H9 (cell line): Measurements from ENCODE around the gene PATL1. TPM values are rescaled to one million over a fixed set of nuclear protein-coding genes. Genes with fewer than 3 reads are reported as not detected.

Experiments
- DNase-seq: peaks from one replicate; pipeline ENCODE4 v3.0.0-alpha.2; 2017
- H2AFZ ChIP-seq: one replicate; pipeline ENCODE4 v1.6.1; 2013; ENCODE audit warnings: mild to moderate bottlenecking, low read length, control low read depth, moderate library complexity
- H2AK5ac ChIP-seq: 2 replicates; pipeline ENCODE4 v1.6.1; 2013; ENCODE audit warnings: low read length, control low read depth, mixed read lengths; ENCODE audit not compliant: insufficient read length
- H2BK120ac ChIP-seq: one replicate; pipeline ENCODE4 v1.6.1; 2013; ENCODE audit warnings: low read depth, mild to moderate bottlenecking, low read length, control low read depth, inconsistent platforms; ENCODE audit not compliant: poor library complexity, severe bottlenecking
- H2BK12ac ChIP-seq: 2 replicates; pipeline ENCODE4 v1.6.1; 2013; ENCODE audit warnings: low read length, control low read depth, mixed read lengths, low read depth; ENCODE audit not compliant: insufficient read length
- H2BK15ac ChIP-seq: 2 replicates; pipeline ENCODE4 v1.6.1; 2013; ENCODE audit warnings: low read depth, low read length, control low read depth
- H2BK20ac ChIP-seq: one replicate; pipeline ENCODE4 v1.6.1; 2013; ENCODE audit warnings: low read depth, mild to moderate bottlenecking, low read length, control low read depth, inconsistent platforms; ENCODE audit not compliant: poor library complexity, severe bottlenecking
- H2BK5ac ChIP-seq: 2 replicates; pipeline ENCODE4 v1.6.1; 2013; ENCODE audit warnings: low read length, control low read depth, mixed read lengths; ENCODE audit not compliant: insufficient read length
- H3K14ac ChIP-seq: 2 replicates; pipeline ENCODE4 v1.6.1; 2013; ENCODE audit warnings: low read length, control low read depth; ENCODE audit not compliant: insufficient read depth
- H3K18ac ChIP-seq: 2 replicates; pipeline ENCODE4 v1.6.1; 2013; ENCODE audit warnings: low read depth, mild to moderate bottlenecking, mixed read lengths, low read length, control low read depth; ENCODE audit not compliant: insufficient read length
- H3K23ac ChIP-seq: 2 replicates; pipeline ENCODE4 v1.6.1; 2013; ENCODE audit warnings: low read length, control low read depth, mixed read lengths, low read depth; ENCODE audit not compliant: insufficient read length
- H3K23me2 ChIP-seq: 2 replicates; pipeline ENCODE4 v1.6.1; 2013; ENCODE audit warnings: low read depth, mild to moderate bottlenecking, mixed read lengths, low read length, control low read depth; ENCODE audit not compliant: insufficient read length, poor library complexity, severe bottlenecking
- H3K27ac ChIP-seq: 2 replicates; pipeline ENCODE4 v1.5.1; 2013; ENCODE audit warnings: low read length, control low read depth, mixed read lengths, low read depth; ENCODE audit not compliant: insufficient read length
- H3K27me3 ChIP-seq: 2 replicates; pipeline ENCODE4 v1.6.1; 2013; ENCODE audit warnings: low read length, control low read depth, inconsistent platforms; ENCODE audit not compliant: insufficient read depth
- H3K4ac ChIP-seq: 2 replicates; pipeline ENCODE4 v1.6.1; 2013; ENCODE audit warnings: low read depth, mild to moderate bottlenecking, control low read depth, inconsistent platforms, low read length, moderate library complexity
- H3K4me1 ChIP-seq: 2 replicates; pipeline ENCODE4 v1.6.1; 2013; ENCODE audit warnings: low read length, control low read depth, inconsistent platforms; ENCODE audit not compliant: insufficient read depth
- H3K4me2 ChIP-seq: 2 replicates; pipeline ENCODE4 v1.6.1; 2013; ENCODE audit warnings: low read length, control low read depth, mixed read lengths; ENCODE audit not compliant: insufficient read length, insufficient read depth
- H3K56ac ChIP-seq: 2 replicates; pipeline ENCODE4 v1.6.1; 2013; ENCODE audit warnings: low read depth, mild to moderate bottlenecking, mixed read lengths, low read length, control low read depth; ENCODE audit not compliant: insufficient read length
- H3K79me1 ChIP-seq: 2 replicates; pipeline ENCODE4 v1.6.1; 2013; ENCODE audit warnings: low read depth, mild to moderate bottlenecking, moderate library complexity, low read length, control low read depth, inconsistent platforms; ENCODE audit not compliant: insufficient read depth, poor library complexity, severe bottlenecking
- H3K79me2 ChIP-seq: 2 replicates; pipeline ENCODE4 v1.6.1; 2013; ENCODE audit warnings: low read length, control low read depth, inconsistent platforms; ENCODE audit not compliant: insufficient read depth
- H3K9ac ChIP-seq: 2 replicates; pipeline ENCODE4 v1.6.1; 2013; ENCODE audit warnings: low read length, control low read depth, mixed read lengths; ENCODE audit not compliant: insufficient read length; ENCODE audit errors: extremely low read depth
- H3K9me3 ChIP-seq: one replicate; pipeline ENCODE4 v1.6.1; 2013; ENCODE audit warnings: low read depth, low read length, inconsistent platforms; ENCODE audit not compliant: control insufficient read depth
- H3T11ph ChIP-seq: one replicate; pipeline ENCODE4 v1.6.1; 2013; ENCODE audit warnings: mild to moderate bottlenecking, low read length, control low read depth, inconsistent platforms
- H4K20me1 ChIP-seq: one replicate; pipeline ENCODE4 v1.6.1; 2013; ENCODE audit not compliant: control insufficient read depth, insufficient read length, insufficient read depth
- H4K5ac ChIP-seq: 2 replicates; pipeline ENCODE4 v1.6.1; 2013; ENCODE audit warnings: low read depth, mild to moderate bottlenecking, mixed read lengths, low read length, control low read depth; ENCODE audit not compliant: insufficient read length
- H4K8ac ChIP-seq: replicated peaks from 2 replicates; pipeline ENCODE4 v1.6.1; 2013; ENCODE audit warnings: low read length, control low read depth, mixed read lengths, low read depth; ENCODE audit not compliant: insufficient read length
- H4K91ac ChIP-seq: 2 replicates; pipeline ENCODE4 v1.6.1; 2013; ENCODE audit warnings: low read depth, mild to moderate bottlenecking, moderate library complexity, mixed read lengths, low read length, control low read depth; ENCODE audit not compliant: insufficient read length
- H3K27ac Mint-ChIP-seq, 3 experiments: 2 replicates in 2 of 3; 3 replicates in 1 of 3; pipeline ENCODE4 v1.8.0; 2020 to 2021; ENCODE audit warnings: mixed read lengths in 3 of 3, mild to moderate bottlenecking in 1 of 3, moderate library complexity in 1 of 3
- H3K27me3 Mint-ChIP-seq: 2 replicates; pipeline ENCODE4 v1.8.0; 2021; ENCODE audit warnings: low read depth, mild to moderate bottlenecking, moderate library complexity, mixed read lengths
- H3K36me3 Mint-ChIP-seq, 3 experiments: 2 replicates in 2 of 3; 3 replicates in 1 of 3; pipeline ENCODE4 v1.8.0; 2020 to 2021; ENCODE audit warnings: low read depth in 3 of 3, mixed read lengths in 3 of 3; ENCODE audit not compliant: insufficient read depth in 1 of 3
- H3K4me1 Mint-ChIP-seq, 2 experiments: 2 replicates each; pipeline ENCODE4 v1.8.0; 2020; ENCODE audit warnings: mixed read lengths in 2 of 2
- H3K4me3 Mint-ChIP-seq, 2 experiments: 2 replicates in 1 of 2; 3 replicates in 1 of 2; pipeline ENCODE4 v1.8.0; 2020 to 2021; ENCODE audit warnings: mild to moderate bottlenecking in 2 of 2, mixed read lengths in 2 of 2, moderate library complexity in 1 of 2
- H3K9me3 Mint-ChIP-seq, 2 experiments: 2 replicates in 1 of 2; 3 replicates in 1 of 2; pipeline ENCODE4 v1.8.0; 2020; ENCODE audit warnings: mild to moderate bottlenecking in 2 of 2, mixed read lengths in 2 of 2, moderate library complexity in 1 of 2
- CTCF ChIP-seq: fragments of 200-600 bp; sonication (generic); conservative IDR thresholded peaks from 3 replicates; pipeline ENCODE4 v1.8.0; 2021; ENCODE audit warnings: antibody characterized with exemption, mild to moderate bottlenecking
- WGBS: extraction: QIAGEN DNeasy Blood & Tissue Kit; methylation state at CpG from one replicate; pipeline ENCODE4 v1.1.7; 2013; ENCODE audit warnings: missing lambda C conversion rate, low lambda C conversion rate, mixed read lengths; ENCODE audit not compliant: insufficient read length; ENCODE audit errors: extremely low coverage; 5-methylcytosine and 5-hydroxymethylcytosine counted together
- total RNA-seq: library from RNA; stranded (reverse); gene quantifications from 2 replicates; pipeline ENCODE4 v1.2.1, GENCODE V29; 2021

Gene PATL1
- total RNA-seq, 1 experiment from 2014 or later, result 31.4 TPM

- H3K4me1 ChIP-seq, result no peaks in the 10 kb centered on the region
- no peak overlapping the region for H4K5ac ChIP-seq
- H3K9me3 ChIP-seq, result no peaks in the 10 kb centered on the region
- no peak overlapping the region for H2AK5ac ChIP-seq
- no peak overlapping the region for H3K9ac ChIP-seq
- Mint-ChIP-seq H3K36me3 (peaks cover 50 to 92% (median 91%) of the 10 kb centered on the region in 3 experiments), H3K27ac (no peak overlapping the region), H3K4me1 (no peaks in the 10 kb centered on the region), H3K4me3 (no peak overlapping the region), H3K9me3 (no peaks in the 10 kb centered on the region), H3K27me3 (no peaks in the 10 kb centered on the region)
- no peak overlapping the region for H2BK5ac ChIP-seq
- H2BK120ac ChIP-seq, result no peak overlapping the region
- no peaks in the 10 kb centered on the region for H4K20me1 ChIP-seq
- H3K14ac ChIP-seq, result no peak overlapping the region
- no peaks in the 10 kb centered on the region for H3K23me2 ChIP-seq
- H3K27ac ChIP-seq, result no peak overlapping the region
- no peak overlapping the region for H4K91ac ChIP-seq
- no peak overlapping the region for H2BK15ac ChIP-seq
- H3K27me3 ChIP-seq, result no peaks in the 10 kb centered on the region
- no peak overlapping the region for H2BK12ac ChIP-seq
- H3K4ac ChIP-seq, result no peak overlapping the region
- no peak overlapping the region for H3K18ac ChIP-seq
- no peaks in the 10 kb centered on the region for H3K79me2 ChIP-seq
- H2AFZ ChIP-seq, result no peak overlapping the region
- no peak overlapping the region for H3K23ac ChIP-seq
- WGBS, result no CpG with 5 or more reads among the region's 3 CpGs
- H3K79me1 ChIP-seq, result no peaks in the 10 kb centered on the region
- H4K8ac ChIP-seq, result no peak overlapping the region
- no peak overlapping the region for H3K56ac ChIP-seq
- H3K4me2 ChIP-seq, result no peak overlapping the region
- no peak for DNase-seq
- TF ChIP-seq CTCF, result no peak
- no peak overlapping the region for H3T11ph ChIP-seq
- H2BK20ac ChIP-seq, result no peak overlapping the region
These were observed 21.4 kb downstream of the PATL1 start for GRCh38 chr11:59647245-59647980.
